Measurements from ENCODE around the gene TEAD3. TPM values are rescaled to one million over a fixed set of nuclear protein-coding genes. Genes with fewer than 3 reads are reported as not detected.

Gene TEAD3
- total and polyA plus RNA-seq, 2 experiments from 2014 or later: 15.0 to 26.5 TPM

DNA sequence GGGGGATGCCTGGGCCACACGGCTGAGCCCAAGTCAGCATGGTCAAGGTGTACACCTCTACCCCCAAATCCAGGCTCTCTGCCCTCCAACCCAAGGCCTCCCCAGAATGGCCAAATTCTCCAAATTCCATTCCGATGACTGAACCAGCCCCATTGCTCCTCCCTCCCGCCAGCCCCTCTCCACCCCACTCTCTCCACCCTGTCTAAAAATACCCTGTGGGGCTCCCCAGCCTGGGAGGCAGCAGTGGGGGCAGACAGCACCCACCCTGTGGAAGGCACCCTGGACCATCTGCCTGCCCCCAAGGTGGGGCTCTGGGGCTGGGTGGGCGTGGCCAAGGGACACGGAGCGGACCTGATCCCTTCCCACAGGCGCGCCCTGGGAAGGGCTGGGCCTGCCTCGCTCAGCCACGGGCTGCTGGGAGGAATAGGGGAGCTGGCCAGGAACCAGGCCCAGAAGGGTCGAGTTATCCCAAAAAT is 11.4 kb downstream of the TEAD3 start:
- Mint-ChIP-seq H3K4me1 (peaks cover 46% of the 10 kb centered on the region), H3K9me3 (no peaks in the 10 kb centered on the region), H3K27me3 (ENCODE audit: insufficient read depth, low read depth, poor library complexity) (peaks cover 20% of the 10 kb centered on the region), H3K27ac (peak overlapping the region; percentile 99), H3K4me3 (peak overlapping the region; percentile 70), H3K36me3 (ENCODE audit: low read depth) (peaks cover 15% of the 10 kb centered on the region)
- Histone ChIP-seq H3K4me1 (ENCODE audit: insufficient read depth) (peaks cover 57% of the 10 kb centered on the region), H3K4me2 (peak overlapping the region; percentile 98), H3K9me2 (ENCODE audit: insufficient read depth) (no peaks in the 10 kb centered on the region), H3K36me3 (ENCODE audit: insufficient read depth) (0 out of 2 replicates have a peak, but pooled peaks cover 6% of the 10 kb centered on the region), H3K4me3 (peak overlapping the region; percentile 72), H3K27me3 (ENCODE audit: insufficient read depth) (no peaks in the 10 kb centered on the region), H3K79me2 (replicated peaks; ENCODE audit: insufficient read depth) (peaks cover 35% of the 10 kb centered on the region), H2AFZ (no peak overlapping the region), H3K27ac (ENCODE audit: low read depth) (peak overlapping the region; percentile 100), H4K20me1 (replicated peaks; ENCODE audit: insufficient read depth) (0 out of 2 replicates have a peak, but pooled peaks cover 3% of the 10 kb centered on the region), H3F3A (replicated peaks; ENCODE audit: low read depth) (peaks cover 27% of the 10 kb centered on the region)
- ATAC-seq: peak; percentile 62
- DNase-seq (ENCODE audit: low spot score): peak; percentile 94
- TF ChIP-seq EZH2 (IDR thresholded peaks at IDR 0.05; ENCODE audit: low read depth, unreplicated experiment) (no peak), JUNB (IDR thresholded peaks at IDR 0.05; ENCODE audit: unreplicated experiment) (no peak), ZNF331 (CRISPR knock-in tag; IDR thresholded peaks at IDR 0.05; ENCODE audit: low read depth) (no peak), NANOG (IDR thresholded peaks at IDR 0.05; ENCODE audit: borderline replicate concordance) (no peak), CREB1 (CRISPR knock-in tag; IDR thresholded peaks at IDR 0.05; ENCODE audit: low read depth) (no peak), STAT1 (IDR thresholded peaks at IDR 0.05; ENCODE audit: unreplicated experiment) (no peak), ZNF114 (CRISPR knock-in tag; IDR thresholded peaks at IDR 0.05) (no peak), EZH2phosphoT487 (IDR thresholded peaks at IDR 0.05; ENCODE audit: unreplicated experiment) (no peak), POLR2AphosphoS5 (IDR thresholded peaks at IDR 0.05; ENCODE audit: low read depth) (no peak)
- TF ChIP-seq, protein P1, sequence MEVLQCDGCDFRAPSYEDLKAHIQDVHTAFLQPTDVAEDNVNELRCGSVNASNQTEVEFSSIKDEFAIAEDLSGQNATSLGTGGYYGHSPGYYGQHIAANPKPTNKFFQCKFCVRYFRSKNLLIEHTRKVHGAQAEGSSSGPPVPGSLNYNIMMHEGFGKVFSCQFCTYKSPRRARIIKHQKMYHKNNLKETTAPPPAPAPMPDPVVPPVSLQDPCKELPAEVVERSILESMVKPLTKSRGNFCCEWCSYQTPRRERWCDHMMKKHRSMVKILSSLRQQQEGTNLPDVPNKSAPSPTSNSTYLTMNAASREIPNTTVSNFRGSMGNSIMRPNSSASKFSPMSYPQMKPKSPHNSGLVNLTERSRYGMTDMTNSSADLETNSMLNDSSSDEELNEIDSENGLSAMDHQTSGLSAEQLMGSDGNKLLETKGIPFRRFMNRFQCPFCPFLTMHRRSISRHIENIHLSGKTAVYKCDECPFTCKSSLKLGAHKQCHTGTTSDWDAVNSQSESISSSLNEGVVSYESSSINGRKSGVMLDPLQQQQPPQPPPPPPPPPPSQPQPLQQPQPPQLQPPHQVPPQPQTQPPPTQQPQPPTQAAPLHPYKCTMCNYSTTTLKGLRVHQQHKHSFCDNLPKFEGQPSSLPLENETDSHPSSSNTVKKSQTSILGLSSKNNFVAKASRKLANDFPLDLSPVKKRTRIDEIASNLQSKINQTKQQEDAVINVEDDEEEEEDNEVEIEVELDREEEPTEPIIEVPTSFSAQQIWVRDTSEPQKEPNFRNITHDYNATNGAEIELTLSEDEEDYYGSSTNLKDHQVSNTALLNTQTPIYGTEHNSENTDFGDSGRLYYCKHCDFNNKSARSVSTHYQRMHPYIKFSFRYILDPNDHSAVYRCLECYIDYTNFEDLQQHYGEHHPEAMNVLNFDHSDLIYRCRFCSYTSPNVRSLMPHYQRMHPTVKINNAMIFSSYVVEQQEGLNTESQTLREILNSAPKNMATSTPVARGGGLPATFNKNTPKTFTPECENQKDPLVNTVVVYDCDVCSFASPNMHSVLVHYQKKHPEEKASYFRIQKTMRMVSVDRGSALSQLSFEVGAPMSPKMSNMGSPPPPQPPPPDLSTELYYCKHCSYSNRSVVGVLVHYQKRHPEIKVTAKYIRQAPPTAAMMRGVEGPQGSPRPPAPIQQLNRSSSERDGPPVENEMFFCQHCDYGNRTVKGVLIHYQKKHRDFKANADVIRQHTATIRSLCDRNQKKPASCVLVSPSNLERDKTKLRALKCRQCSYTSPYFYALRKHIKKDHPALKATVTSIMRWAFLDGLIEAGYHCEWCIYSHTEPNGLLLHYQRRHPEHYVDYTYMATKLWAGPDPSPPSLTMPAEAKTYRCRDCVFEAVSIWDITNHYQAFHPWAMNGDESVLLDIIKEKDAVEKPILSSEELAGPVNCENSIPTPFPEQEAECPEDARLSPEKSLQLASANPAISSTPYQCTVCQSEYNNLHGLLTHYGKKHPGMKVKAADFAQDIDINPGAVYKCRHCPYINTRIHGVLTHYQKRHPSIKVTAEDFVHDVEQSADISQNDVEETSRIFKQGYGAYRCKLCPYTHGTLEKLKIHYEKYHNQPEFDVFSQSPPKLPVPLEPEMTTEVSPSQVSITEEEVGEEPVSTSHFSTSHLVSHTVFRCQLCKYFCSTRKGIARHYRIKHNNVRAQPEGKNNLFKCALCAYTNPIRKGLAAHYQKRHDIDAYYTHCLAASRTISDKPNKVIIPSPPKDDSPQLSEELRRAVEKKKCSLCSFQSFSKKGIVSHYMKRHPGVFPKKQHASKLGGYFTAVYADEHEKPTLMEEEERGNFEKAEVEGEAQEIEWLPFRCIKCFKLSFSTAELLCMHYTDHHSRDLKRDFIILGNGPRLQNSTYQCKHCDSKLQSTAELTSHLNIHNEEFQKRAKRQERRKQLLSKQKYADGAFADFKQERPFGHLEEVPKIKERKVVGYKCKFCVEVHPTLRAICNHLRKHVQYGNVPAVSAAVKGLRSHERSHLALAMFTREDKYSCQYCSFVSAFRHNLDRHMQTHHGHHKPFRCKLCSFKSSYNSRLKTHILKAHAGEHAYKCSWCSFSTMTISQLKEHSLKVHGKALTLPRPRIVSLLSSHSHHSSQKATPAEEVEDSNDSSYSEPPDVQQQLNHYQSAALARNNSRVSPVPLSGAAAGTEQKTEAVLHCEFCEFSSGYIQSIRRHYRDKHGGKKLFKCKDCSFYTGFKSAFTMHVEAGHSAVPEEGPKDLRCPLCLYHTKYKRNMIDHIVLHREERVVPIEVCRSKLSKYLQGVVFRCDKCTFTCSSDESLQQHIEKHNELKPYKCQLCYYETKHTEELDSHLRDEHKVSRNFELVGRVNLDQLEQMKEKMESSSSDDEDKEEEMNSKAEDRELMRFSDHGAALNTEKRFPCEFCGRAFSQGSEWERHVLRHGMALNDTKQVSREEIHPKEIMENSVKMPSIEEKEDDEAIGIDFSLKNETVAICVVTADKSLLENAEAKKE (CRISPR knock-in tag; IDR thresholded peaks at IDR 0.05): no peak
- TF ChIP-seq, protein P2, sequence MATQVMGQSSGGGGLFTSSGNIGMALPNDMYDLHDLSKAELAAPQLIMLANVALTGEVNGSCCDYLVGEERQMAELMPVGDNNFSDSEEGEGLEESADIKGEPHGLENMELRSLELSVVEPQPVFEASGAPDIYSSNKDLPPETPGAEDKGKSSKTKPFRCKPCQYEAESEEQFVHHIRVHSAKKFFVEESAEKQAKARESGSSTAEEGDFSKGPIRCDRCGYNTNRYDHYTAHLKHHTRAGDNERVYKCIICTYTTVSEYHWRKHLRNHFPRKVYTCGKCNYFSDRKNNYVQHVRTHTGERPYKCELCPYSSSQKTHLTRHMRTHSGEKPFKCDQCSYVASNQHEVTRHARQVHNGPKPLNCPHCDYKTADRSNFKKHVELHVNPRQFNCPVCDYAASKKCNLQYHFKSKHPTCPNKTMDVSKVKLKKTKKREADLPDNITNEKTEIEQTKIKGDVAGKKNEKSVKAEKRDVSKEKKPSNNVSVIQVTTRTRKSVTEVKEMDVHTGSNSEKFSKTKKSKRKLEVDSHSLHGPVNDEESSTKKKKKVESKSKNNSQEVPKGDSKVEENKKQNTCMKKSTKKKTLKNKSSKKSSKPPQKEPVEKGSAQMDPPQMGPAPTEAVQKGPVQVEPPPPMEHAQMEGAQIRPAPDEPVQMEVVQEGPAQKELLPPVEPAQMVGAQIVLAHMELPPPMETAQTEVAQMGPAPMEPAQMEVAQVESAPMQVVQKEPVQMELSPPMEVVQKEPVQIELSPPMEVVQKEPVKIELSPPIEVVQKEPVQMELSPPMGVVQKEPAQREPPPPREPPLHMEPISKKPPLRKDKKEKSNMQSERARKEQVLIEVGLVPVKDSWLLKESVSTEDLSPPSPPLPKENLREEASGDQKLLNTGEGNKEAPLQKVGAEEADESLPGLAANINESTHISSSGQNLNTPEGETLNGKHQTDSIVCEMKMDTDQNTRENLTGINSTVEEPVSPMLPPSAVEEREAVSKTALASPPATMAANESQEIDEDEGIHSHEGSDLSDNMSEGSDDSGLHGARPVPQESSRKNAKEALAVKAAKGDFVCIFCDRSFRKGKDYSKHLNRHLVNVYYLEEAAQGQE (IDR thresholded peaks at IDR 0.05; ENCODE audit: unreplicated experiment): no peak
- TF ChIP-seq, protein P3, sequence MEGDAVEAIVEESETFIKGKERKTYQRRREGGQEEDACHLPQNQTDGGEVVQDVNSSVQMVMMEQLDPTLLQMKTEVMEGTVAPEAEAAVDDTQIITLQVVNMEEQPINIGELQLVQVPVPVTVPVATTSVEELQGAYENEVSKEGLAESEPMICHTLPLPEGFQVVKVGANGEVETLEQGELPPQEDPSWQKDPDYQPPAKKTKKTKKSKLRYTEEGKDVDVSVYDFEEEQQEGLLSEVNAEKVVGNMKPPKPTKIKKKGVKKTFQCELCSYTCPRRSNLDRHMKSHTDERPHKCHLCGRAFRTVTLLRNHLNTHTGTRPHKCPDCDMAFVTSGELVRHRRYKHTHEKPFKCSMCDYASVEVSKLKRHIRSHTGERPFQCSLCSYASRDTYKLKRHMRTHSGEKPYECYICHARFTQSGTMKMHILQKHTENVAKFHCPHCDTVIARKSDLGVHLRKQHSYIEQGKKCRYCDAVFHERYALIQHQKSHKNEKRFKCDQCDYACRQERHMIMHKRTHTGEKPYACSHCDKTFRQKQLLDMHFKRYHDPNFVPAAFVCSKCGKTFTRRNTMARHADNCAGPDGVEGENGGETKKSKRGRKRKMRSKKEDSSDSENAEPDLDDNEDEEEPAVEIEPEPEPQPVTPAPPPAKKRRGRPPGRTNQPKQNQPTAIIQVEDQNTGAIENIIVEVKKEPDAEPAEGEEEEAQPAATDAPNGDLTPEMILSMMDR (conservative IDR thresholded peaks at IDR 0.05; ENCODE audit: low read depth in 2 of 2): no peak
- TF ChIP-seq, protein P4, sequence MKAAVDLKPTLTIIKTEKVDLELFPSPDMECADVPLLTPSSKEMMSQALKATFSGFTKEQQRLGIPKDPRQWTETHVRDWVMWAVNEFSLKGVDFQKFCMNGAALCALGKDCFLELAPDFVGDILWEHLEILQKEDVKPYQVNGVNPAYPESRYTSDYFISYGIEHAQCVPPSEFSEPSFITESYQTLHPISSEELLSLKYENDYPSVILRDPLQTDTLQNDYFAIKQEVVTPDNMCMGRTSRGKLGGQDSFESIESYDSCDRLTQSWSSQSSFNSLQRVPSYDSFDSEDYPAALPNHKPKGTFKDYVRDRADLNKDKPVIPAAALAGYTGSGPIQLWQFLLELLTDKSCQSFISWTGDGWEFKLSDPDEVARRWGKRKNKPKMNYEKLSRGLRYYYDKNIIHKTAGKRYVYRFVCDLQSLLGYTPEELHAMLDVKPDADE (IDR thresholded peaks at IDR 0.05): no peak

Measured in GM23338 (cell line).